LHCN-M2 (cell line): ENCODE data around the gene UNC13B. TPM values are rescaled to one million over a fixed set of nuclear protein-coding genes. Genes with fewer than 3 reads are reported as not detected.
"Not testable (repeated sequence)": the region's sequence is repeated elsewhere in the genome, so short reads cannot be mapped to it uniquely, and the experiment has no call there.

Source experiments
- DNase-seq: peaks from one replicate; pipeline ENCODE4 v3.0.0-alpha.2; 2012; ENCODE audit warnings: low read depth
- total RNA-seq: library from RNA; depleted of rRNA; stranded (reverse); fragments of >200 nt; gene quantifications from 2 replicates; pipeline ENCODE4 v1.2.3, GENCODE V29; 2014

The UNC13B gene
- total RNA-seq, 1 experiment from 2014 or later, result 18.3 TPM

DNA sequence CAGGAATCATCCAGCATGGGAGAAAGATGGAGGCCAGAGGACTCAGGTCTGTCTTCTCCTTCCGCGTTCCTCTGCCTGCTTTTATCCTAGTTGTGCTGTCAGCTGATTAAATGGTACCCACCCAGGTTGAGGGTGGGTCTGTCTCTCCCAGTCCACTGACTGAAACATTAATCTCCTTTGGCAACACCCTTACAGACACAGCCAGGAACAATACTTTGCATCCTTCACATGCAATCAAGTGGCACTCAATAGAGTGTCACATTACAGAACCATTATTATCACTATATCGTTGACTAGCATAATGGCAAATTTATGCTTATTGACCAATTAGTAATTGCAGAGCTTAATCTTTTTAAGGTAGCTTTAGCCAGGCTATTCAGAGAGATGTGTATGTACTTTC is 64.8 kb downstream of the UNC13B start:
- no peak for DNase-seq

DNA sequence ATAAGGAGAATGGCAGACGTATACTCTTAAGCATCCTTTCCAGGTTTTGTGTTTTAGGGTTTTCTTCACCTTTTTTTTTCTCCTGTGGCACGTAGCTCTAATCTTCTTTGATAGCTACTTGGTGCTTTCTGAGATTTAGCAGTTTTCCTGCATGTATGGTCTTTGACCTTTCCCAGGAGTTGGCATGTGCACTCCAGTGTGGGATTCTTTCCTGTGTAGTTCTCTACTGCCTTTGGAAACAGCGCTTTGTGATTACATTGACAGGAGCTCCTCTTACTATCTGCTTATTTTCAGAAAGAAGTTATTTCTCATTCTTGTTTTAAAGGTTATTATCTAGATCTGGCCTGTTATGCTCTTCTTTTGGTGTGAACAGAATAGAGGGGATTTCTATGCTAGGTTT is 65.5 kb downstream of the UNC13B start:
- DNase-seq, result no peak

DNA sequence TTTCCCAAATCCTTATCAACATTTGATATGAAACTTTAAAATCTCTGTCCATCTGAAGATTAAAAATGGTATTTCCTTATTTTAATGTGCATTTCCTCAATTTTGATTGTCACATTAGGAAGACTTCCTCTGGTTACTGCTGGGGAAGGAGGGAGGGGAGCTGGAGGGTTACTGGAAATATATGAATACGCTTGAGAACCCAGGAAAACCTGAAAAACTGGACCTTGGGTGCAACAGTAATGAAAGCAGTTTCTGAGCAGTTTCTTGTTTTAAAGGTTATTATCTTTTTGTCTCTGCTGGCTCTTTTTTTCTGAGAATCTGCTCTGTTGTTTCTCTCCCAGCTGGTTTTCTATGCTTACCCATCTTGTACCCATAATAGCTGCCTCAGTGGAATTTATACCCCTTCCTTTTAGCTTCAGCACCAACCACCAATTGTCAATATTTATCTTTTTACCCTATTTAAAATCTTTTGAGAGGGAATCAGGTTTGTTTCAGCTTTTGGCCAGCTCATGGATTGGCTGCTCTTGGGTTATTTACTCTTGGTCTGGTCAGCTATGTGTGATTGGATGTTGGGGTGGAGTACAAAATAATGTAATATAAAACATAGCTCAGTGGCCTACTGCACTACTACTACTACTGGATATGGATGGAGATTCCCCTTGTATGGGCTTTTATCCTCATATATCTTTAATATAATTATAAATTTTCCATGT is 67.4 kb downstream of the UNC13B start:
- DNase-seq, result no peak

DNA sequence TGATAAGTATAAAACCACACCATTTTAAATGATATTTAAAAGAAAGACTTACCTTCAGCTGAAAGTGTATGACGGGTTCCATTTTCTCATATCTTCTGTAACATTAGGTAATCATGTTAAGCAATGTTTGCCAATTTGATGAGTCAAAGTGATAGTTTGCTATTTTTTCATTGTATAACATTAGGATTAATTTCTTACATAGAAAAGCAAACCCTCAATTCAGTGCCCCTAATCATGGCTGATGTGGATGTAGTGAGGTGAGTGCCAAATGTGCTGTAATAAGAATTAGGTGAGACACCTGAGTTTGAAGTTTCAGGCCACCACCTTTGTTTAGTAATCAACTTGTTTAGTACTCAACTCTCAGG is 68.0 kb downstream of the UNC13B start:
- no peak for DNase-seq

DNA sequence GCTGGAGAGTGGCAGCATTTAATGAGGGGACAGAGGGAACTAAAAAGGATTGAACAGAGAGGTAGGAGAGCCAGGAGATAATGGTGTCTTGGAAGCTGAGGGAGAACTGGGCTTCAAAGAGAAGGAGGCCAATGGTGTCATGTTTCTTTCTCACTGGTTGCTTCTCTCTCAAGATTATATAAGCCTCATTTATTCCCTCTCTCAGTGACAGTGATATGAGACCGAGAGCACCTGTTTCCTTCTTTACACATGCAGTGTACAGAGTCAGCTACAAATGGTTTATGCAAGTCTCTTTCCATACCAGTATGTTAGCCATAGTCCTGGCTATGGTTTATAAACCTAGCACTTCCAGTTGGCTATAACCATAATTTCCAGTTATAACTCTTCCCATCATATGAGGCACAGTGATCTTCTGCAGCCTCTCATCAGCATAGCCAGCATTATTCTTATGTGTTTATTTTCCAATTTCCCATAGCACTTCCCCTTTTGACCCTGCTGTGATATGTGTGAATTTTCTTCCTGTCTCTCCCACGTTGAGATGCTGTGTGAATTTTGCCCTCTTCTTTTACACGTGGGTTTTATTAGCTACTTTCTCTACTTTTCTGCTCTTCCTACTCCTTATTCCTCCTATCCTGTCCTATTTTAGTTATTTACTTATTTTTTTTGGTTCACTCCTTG is 71.2 kb downstream of the UNC13B start:
- DNase-seq, result no peak

DNA sequence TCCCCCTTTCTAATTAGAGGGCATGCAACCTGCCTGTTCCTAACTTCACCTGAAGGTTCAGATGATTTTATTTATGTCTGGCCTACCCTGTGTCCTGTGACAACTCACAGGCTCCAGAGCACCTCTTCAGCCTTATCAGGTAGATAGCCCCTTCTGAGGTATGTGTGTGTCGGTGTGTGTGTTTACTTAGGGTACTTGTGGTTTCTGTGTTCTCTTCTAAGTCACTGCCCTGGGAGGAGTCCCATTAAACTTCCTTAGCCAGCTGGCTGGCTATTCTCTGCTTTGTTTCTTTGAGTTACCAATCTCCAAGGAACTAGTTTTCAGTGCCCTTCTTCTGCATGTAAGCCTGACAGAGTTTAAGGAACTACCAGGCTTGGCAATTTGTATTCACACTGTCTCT is 74.9 kb downstream of the UNC13B start:
- no peak for DNase-seq

DNA sequence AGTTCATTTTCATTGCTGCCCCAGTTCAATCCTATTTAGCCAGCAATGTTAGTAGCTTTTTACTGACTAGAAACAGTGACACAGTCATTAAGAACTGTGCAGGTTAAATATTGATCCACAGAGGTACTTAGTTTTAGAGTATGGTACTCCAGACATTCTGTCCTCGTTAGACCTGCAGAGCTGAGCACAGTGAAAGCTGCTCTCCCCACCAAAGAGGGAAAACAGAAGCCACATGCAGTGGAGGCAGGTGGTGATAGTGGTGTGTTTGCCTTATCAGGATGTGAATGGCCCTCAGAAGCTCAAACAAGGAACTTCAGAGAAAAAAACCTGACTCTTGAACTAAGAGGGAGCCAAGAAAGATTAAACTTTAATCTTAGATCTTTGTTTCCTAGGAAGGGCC is 75.5 kb downstream of the UNC13B start:
- DNase-seq, result no peak

DNA sequence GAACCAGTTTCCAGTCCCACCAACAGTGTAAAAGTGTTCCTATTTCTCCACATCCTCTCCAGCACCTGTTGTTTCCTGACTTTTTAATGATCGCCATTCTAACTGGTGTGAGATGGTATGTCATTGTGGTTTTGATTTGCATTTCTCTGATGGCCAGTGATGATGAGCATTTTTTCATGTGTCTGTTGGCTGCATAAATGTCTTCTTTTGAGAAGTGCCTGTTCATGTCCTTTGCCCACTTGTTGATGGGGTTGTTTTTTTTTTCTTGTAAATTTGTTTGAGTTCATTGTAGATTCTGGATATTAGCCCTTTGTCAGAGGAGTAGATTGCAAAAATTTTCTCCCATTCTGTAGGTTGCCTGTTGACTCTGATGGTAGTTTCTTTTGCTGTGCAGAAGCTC is 84.1 kb downstream of the UNC13B start:
- DNase-seq, result not testable (repeated sequence)

DNA sequence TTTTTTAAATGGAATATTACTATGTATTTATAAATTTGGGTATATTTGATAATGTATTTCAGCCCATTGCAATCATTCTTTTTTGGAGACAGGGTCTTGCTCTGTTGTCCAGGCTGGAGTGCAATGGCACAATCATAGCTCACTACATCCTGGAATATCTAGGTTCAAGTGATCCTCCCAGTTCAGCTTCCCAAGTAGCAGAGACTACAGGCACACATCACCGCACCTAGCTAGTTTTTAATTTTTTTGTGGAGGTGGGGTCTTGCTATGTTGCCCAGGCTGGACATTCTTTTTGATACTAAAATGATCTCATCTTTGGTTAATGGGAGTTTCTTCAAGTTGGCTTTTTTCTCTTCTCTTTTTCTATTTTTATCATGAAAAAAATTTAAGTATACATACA is 91.3 kb downstream of the UNC13B start:
- no peak for DNase-seq

DNA sequence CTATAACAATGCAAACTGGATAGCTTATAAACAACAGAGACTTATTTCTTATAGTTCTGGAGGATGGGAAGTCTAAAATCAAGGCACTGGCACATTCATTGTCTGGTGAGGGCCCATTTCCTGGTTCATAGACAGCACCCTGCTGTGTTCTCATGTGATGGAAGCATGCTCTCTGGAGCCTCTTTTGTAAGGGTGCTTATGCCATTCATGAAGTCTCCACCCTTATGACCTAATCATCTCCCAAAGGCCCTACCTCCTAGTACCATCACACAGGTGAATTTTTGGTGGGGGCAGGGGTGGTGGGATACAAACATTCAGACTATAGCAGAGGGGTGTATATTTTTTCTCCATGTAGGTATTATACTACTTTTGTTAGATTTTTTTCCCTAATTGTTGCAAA is 92.4 kb downstream of the UNC13B start:
- DNase-seq, result no peak

DNA sequence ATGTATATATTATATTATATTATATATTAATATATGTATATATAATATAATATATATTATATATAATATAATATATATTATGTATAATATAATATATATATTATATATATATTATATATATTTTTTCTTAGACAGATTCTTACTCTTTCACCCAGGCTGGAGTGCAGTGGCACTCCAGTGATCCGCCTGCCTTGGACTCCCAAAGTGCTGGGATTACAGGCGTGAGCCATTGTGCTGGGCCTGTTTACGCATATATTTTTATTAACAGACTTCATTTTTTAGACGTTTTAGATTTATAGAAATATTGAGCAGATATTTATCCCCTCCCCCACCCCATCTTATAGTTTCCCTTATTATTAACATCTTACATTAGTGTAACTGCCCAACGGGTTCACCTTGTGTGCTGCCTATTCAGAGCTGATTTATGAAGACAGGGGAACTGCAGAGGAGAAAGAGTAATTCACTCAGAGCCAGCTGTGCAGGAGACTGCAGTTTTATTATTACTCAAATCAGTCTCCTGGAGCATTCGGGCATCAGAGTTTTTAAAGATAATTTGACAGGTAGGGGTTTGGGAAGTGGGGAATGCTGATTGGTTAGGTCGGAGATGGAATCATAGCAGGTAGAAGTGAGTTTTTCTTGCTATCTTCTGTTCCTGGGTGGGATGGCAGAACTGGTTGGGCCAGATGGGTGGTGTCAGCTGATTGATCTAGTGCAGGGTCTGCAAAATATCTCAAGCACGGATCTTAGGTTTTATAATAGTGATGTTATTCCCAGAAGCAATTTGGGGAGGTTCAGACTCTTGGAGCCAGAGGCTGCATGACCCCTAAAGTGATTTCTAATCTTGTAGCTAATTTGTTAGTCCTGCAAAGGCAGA is 93.4 kb downstream of the UNC13B start:
- DNase-seq, result no peak

DNA sequence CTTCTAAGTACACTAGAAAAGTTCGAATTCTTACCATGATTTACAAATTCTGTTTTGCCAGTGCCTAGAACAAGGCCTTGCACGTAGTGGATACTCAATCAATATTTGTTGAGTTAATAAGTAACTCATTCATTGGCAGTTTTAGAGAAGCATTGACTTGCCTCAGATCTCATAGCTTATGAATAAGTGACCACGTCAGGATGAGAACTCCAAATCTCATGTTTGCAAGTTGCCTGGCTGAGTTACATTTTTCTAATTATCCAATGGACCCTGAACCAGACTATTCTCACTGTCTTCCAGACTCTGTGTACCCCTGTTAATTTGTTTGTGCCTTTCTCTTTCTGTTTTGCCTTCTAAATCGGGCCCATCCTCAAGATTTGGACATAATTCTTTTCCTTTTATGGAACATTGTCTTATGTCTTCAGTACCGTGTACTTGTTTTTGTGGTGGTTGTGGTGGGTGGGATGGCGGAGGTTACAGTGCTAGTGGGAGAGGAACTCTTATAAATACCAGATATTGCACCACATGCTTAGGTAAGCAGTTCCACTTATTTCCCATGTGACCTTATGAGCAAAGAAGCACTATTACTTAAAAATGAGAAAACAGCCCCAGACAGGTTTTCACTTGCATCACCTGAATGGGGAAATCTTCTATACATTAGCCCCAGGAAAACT is 96.3 kb downstream of the UNC13B start:
- DNase-seq, result no peak

DNA sequence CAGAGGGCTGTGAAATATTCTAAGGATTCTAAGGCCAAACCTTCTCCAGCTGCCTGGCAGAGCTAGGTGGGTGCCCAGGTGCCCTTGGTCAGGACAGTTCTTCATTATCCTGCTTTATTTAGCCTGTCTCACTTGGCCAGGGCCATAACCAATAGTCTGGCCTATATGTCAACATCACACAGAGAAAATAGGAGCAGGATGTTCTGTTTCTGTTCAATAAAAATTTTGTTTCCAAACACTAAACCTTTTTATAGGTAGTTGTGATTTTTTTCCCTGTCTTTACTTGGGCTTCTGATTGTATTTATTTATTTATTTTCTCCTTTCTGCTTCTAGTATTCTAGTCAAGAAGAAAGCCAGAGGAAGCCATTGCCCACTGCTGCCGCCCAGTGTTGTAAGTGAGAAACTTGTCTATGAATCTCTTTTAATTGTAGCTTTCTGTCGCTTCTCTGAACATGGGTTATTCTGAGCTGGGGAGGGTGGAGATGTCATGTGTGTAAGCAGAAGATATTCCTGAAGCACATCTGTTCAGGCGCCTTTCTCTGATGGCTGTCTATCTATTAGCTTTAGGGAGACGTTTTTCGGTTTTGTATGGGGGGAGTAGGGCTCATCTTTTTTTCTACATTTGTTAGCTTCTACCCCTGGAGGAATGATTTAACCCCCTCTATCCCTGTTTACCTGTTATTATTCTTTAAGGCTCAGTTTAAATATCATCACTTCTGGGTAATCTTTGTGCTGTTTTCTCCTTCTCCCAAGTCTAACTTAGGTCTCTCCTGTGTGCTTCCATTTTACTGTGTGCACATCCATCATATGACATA is 97.1 kb downstream of the UNC13B start:
- peak; percentile 82 for DNase-seq

DNA sequence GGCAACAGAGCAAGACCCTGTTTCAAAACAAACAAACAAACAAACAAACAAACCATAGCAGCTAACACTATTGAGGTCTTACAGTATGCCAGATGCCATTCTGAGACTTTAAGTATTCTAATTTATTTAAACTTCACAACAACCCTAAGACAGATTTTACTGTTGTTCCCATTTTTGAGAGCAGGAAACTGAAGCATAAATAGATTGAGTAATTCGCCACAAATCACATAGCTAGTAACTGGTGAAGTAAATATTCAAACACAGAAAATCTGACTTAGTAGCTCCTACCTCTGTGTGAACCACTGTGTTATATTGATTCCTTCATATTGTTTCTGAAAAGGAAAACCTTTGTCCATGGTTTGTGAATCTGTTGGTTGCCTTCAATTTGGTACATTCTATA is 98.4 kb downstream of the UNC13B start:
- DNase-seq, result no peak

DNA sequence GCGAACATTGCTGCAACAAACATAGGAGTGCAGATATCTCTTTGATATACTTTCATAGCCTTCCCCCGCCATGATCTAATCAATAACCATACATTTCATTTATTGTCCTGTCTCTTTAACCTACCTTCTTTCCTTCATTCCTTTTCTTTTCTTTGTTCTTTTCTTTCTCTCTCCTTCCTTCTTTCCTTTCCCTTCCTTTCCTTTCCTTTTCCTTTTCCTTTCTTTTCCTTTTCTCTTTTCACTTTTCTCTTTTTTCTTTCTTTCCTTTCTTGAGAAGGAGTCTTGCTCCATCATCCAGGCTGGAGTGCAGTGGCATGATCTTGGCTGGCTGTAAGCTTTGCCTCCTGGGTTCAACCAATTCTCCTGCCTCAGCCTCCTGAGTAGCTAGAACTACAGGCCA is 100.3 kb downstream of the UNC13B start:
- DNase-seq, result no peak

DNA sequence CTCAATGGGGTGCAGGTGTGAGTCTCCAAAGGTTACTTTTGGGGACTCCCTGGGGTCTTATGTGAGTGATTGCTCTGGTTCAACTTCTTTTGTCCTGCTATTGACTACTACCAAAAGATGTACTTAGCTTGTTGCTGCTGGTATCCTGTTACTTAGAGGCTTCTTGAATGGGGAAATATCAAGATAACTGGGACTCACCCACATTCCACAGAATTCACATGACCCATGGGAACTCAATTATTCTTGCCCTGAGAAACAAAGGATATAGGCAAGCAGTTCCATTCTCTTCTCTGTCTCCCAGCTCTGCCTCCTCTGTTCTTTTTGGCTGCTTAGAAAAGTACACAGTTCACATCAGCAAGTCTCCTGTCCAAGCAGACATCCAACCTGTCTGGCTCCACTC is 105.9 kb downstream of the UNC13B start:
- DNase-seq, result peak; percentile 24

DNA sequence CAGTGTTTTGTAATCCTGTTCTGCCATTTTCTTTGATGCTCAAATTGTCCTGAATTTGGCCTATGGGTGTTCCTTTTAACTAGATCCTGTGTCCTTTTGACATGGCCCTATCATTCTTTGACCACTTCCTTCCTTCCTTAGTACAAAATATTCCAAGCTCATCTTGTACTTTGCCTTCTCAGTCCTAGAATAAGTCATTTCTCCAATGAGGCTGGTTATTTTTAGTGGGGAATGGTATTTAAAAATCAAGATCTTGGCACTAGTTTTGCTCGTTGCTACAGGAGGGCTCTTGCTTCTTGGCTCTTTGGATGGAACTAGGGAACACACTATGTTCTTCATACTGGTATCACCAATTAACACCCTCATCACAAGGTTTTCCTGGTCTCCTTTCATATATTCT is 108.1 kb downstream of the UNC13B start:
- DNase-seq, result no peak

DNA sequence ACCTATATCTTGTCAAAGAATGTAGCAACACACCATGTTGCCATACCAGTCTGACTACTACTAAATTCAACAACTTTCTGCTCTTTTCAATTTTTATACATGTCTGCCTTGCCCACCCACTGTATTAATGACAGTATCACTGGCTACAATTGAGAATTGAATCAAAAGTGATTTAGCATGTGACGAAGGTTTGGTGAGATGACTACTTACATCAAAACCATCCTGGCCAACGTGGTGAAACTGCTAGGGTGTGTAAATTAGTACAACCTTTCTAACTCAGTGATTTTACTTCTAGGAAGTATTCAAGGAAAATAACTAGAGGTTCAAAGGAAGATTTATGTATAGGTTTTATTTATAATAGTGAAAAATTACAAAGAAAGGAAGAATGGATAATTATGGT is 109.8 kb downstream of the UNC13B start:
- DNase-seq, result no peak

DNA sequence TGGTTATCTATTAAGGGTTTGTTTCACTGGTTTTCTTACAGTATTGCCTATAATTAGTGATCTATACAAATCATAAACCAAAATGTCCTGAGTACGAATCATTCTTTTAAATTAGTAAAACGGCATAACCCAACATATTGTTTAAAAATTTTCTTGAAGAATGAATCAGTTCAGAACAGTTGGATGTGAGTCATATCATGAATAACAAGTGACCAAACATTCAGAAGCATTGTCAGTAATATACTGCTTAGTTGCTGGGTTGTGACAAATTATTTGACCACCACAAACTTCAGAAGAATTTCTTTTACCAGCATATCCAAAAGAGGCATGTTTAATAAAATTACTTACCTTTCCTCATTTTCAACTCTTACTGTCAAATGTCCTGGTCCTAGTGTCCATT is 111.2 kb downstream of the UNC13B start:
- peak; percentile 80 for DNase-seq

DNA sequence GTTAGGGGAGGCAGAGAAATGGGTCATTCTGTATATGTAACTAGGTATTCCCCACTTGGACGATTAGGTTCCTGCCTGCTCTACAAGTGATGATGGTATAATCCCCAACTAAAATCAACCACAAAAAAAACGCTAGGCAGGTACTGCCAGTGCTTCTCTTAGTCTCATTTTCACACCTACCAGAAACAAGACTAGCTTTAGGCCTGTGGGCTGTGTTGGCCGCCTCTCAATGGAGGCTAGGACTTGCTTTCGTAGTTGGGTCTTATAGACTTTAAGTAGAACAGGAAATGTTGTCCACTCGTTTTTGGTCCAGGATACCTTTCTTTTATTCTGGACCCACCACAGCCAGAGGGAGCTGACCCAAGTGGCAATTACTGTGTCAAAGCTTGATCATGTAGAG is 111.8 kb downstream of the UNC13B start:
- DNase-seq, result no peak

DNA sequence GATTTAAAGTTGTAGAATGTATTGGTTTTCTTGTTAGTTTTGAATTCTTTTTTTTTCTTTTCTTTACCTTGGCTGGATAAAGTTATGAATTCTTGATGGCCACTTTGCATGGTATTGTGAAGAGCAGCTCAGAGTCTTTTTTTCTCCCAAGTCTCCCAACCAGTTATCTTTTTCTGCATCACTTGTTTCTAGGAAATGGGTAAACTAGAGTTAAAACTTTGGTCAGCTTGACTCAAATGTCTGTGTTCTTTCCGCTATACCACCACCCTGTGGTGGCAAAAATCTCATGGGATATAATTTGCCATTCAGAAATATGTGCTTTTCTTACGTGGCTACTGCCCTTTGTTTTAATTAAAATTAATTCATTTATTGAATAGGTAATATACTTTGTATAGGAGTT is 113.2 kb downstream of the UNC13B start:
- peak; percentile 65 for DNase-seq
